ENCODE data around the gene THOC5.

DNA sequence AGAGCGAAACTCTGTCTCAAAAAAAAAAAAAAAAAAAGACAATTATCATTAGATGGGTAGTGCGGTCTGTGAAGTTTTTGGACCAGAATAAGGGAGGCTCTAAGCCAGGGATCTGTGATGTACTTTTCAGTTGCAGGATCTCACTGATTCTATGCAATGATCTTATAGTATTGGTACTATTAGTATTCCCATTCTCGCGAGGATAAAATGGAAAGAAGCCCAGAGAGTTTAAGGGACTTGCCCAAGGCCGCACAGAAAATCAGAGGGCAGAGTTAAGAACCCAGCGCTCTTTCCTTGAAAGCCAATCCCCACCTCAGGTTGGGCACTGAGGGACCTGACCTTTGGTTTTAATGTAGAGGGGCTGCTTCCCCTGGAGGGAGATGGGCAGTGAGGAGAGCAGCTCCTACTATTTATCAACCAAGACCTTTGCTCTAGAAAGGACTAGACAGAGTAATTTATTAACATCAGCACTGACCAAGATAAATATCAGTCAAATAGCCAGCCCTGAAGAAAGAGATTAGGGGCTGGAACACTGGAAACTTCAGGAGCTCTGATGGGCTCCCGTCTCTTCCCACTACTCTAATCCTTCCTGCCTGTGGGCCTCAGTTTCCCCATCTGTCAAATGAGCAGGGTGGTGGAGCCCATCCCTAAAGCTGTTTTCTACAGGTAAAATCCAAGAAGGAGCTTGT lies 21.3 kb upstream of the THOC5 start:
- TF ChIP-seq, protein P1, sequence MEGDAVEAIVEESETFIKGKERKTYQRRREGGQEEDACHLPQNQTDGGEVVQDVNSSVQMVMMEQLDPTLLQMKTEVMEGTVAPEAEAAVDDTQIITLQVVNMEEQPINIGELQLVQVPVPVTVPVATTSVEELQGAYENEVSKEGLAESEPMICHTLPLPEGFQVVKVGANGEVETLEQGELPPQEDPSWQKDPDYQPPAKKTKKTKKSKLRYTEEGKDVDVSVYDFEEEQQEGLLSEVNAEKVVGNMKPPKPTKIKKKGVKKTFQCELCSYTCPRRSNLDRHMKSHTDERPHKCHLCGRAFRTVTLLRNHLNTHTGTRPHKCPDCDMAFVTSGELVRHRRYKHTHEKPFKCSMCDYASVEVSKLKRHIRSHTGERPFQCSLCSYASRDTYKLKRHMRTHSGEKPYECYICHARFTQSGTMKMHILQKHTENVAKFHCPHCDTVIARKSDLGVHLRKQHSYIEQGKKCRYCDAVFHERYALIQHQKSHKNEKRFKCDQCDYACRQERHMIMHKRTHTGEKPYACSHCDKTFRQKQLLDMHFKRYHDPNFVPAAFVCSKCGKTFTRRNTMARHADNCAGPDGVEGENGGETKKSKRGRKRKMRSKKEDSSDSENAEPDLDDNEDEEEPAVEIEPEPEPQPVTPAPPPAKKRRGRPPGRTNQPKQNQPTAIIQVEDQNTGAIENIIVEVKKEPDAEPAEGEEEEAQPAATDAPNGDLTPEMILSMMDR (IDR thresholded peaks at IDR 0.05): no peak
- TF ChIP-seq POLR2A (IDR thresholded peaks at IDR 0.05): no peak
